HCT116 (cell line): Measurements from ENCODE around the gene LRRC53. TPM values are rescaled to one million over a fixed set of nuclear protein-coding genes. Genes with fewer than 3 reads are reported as not detected.

ENCODE experiments used
- ATAC-seq: fragments of 200-7000 bp; cut with Tn5 transposase; 2 replicates; pipeline ENCODE4 v1.9.1; 2020; ENCODE audit warnings: mild to moderate bottlenecking, moderate library complexity
- BruUV-seq: library from RNA; stranded (reverse); fragments of 400-500 nt; replicated peaks from 2 replicates; lab custom pipeline; 2021; lab: Mats Ljungman, UMichigan
- CTCF ChIA-PET: fragments of 300-600 bp; sonication (Branson Sonifier 250); formaldehyde crosslinking; loops from one replicate; lab custom pipeline; 2021; ENCODE audit warnings: antibody characterized with exemption; lab: Charles Lee
- POLR2A ChIA-PET: fragments of 300-600, 350-600 bp; sonication (Branson Sonifier 250); formaldehyde crosslinking; loops from one replicate; lab custom pipeline; 2021; ENCODE audit warnings: antibody characterized with exemption; lab: Charles Lee
- RAD21 ChIA-PET, 2 experiments: fragments of 300-600 bp; sonication (Branson Sonifier 250); formaldehyde crosslinking; loops; one replicate each; lab custom pipeline; 2023; ENCODE audit warnings: low total read pairs in 2 of 2; ENCODE audit not compliant: uncharacterized antibody in 2 of 2, unreplicated experiment in 2 of 2, low non-redundant PET in 1 of 2; lab: Charles Lee
- DNase-seq: peaks from one replicate; pipeline ENCODE4 v3.0.0-alpha.2; 2010; ENCODE audit warnings: low read depth, low spot score
- H2AFZ ChIP-seq: fragments of 200-600 bp; shearing (Covaris generic), sonication (generic); 2 replicates; pipeline ENCODE4 v1.6.1; 2017; ENCODE audit warnings: low read depth, mixed run types, mixed read lengths, antibody characterized with exemption, low read length; ENCODE audit not compliant: poor library complexity, severe bottlenecking
- H3K27ac ChIP-seq: 2 replicates; pipeline ENCODE4 v1.5.1; 2012; ENCODE audit warnings: low read depth, low read length
- H3K27me3 ChIP-seq: fragments of 200-600 bp; sonication (generic); 2 replicates; pipeline ENCODE4 v1.6.1; 2016; ENCODE audit warnings: mixed run types, low read length, mixed read lengths; ENCODE audit not compliant: insufficient read depth
- H3K36me3 ChIP-seq, 2 experiments: fragments of 200-500 bp in 1 of 2; fragments of 200-600 bp in 1 of 2; sonication (Bioruptor generic) in 1 of 2; sonication (generic) in 1 of 2; 2 replicates each; pipeline versions ENCODE4 v1.5.1 to v1.6.1; 2014 to 2016; ENCODE audit warnings: low read length in 2 of 2, inconsistent platforms in 1 of 2, mixed read lengths in 1 of 2, mixed run types in 1 of 2; ENCODE audit not compliant: insufficient read depth in 2 of 2, control insufficient read depth in 1 of 2
- H3K4me1 ChIP-seq, 2 experiments: fragments of 200-600 bp in 1 of 2; sonication (generic) in 1 of 2; 2 replicates each; pipeline versions ENCODE4 v1.5.1 to v1.6.1; 2012 to 2017; ENCODE audit warnings: low read length in 2 of 2, inconsistent platforms in 1 of 2, mild to moderate bottlenecking in 1 of 2, mixed read lengths in 1 of 2, mixed run types in 1 of 2, moderate library complexity in 1 of 2; ENCODE audit not compliant: insufficient read depth in 2 of 2, control insufficient read depth in 1 of 2
- H3K4me2 ChIP-seq: fragments of 200-600 bp; sonication (generic); 2 replicates; pipeline ENCODE4 v1.6.1; 2017; ENCODE audit warnings: mixed run types, low read length, mixed read lengths
- H3K4me3 ChIP-seq, 2 experiments: fragments of 200-600 bp in 1 of 2; sonication (generic) in 1 of 2; replicated peaks in 1 of 2; 2 replicates each; pipeline ENCODE4 v1.5.1; 2011 to 2016; ENCODE audit warnings: low read length in 2 of 2, control low read depth in 1 of 2, low read depth in 1 of 2, mild to moderate bottlenecking in 1 of 2, mixed read lengths in 1 of 2, mixed run types in 1 of 2
- H3K79me2 ChIP-seq: fragments of 200-600 bp; sonication (generic); 2 replicates; pipeline ENCODE4 v1.6.1; 2017; ENCODE audit warnings: mild to moderate bottlenecking, mixed run types, low read length, moderate library complexity, mixed read lengths; ENCODE audit not compliant: insufficient read depth
- H3K9ac ChIP-seq: fragments of 200-600 bp; sonication (generic); 2 replicates; pipeline ENCODE4 v1.6.1; 2016; ENCODE audit warnings: low read length, mixed read lengths
- H3K9me2 ChIP-seq: fragments of 200-600 bp; sonication (generic), shearing (Covaris generic); 2 replicates; pipeline ENCODE4 v1.6.1; 2017; ENCODE audit warnings: mixed run types, mild to moderate bottlenecking, moderate library complexity; ENCODE audit not compliant: insufficient read depth
- H3K9me3 ChIP-seq, 2 experiments: fragments of 200-500 bp in 1 of 2; fragments of 200-600 bp in 1 of 2; sonication (Bioruptor generic) in 1 of 2; sonication (generic) in 1 of 2; 2 replicates each; pipeline ENCODE4 v1.6.1; 2014 to 2017; ENCODE audit warnings: low read length in 2 of 2, mixed read lengths in 2 of 2, inconsistent platforms in 1 of 2, low read depth in 1 of 2, mild to moderate bottlenecking in 1 of 2, mixed run types in 1 of 2, moderate library complexity in 1 of 2; ENCODE audit not compliant: control insufficient read depth in 1 of 2, insufficient read depth in 1 of 2
- H4K20me1 ChIP-seq: fragments of 200-600 bp; sonication (generic), shearing (Covaris generic); 2 replicates; pipeline ENCODE4 v1.6.1; 2017; ENCODE audit warnings: mixed run types, mild to moderate bottlenecking, moderate library complexity; ENCODE audit not compliant: insufficient read depth
- CEBPB ChIP-seq: IDR thresholded peaks from 2 replicates; pipeline ENCODE4 v1.6.1; 2012; ENCODE audit warnings: low read depth
- EGR1 ChIP-seq: IDR thresholded peaks from 2 replicates; pipeline ENCODE4 v1.6.1; 2012; ENCODE audit warnings: low read depth
- ELF1 ChIP-seq: IDR thresholded peaks from 2 replicates; pipeline ENCODE4 v1.6.1; 2012; ENCODE audit warnings: low read depth, borderline replicate concordance
- EZH2 ChIP-seq: fragments of 200-600 bp; sonication (generic); IDR thresholded peaks from 2 replicates; pipeline ENCODE4 v1.6.1; 2017; ENCODE audit warnings: antibody characterized with exemption, mixed run types
- EZH2phosphoT487 ChIP-seq: fragments of 200-600 bp; IDR thresholded peaks from 2 replicates; pipeline ENCODE4 v1.6.1; 2018; ENCODE audit warnings: antibody characterized with exemption, borderline replicate concordance
- JUND ChIP-seq: IDR thresholded peaks from 2 replicates; pipeline ENCODE4 v1.6.1; 2012
- POLR2A ChIP-seq: IDR thresholded peaks from 2 replicates; pipeline ENCODE4 v1.7.0; 2011; ENCODE audit warnings: borderline replicate concordance; ENCODE audit not compliant: insufficient read depth, insufficient read length; ENCODE audit errors: extremely low read depth
- RAD21 ChIP-seq: IDR thresholded peaks from 2 replicates; pipeline ENCODE4 v1.6.1; 2012; ENCODE audit warnings: low read depth, mild to moderate bottlenecking
- SIN3A ChIP-seq: IDR thresholded peaks from 2 replicates; pipeline ENCODE4 v1.6.1; 2012; ENCODE audit warnings: low read depth
- SP1 ChIP-seq: IDR thresholded peaks from 2 replicates; pipeline ENCODE4 v1.6.1; 2012; ENCODE audit warnings: low read depth
- TCF7L2 ChIP-seq: IDR thresholded peaks from 2 replicates; pipeline ENCODE4 v1.7.0; 2011; ENCODE audit warnings: borderline replicate concordance, inconsistent platforms; ENCODE audit not compliant: insufficient read depth, insufficient read length; ENCODE audit errors: extremely low read depth
- ZBTB33 ChIP-seq: IDR thresholded peaks from 2 replicates; pipeline ENCODE4 v1.6.1; 2011; ENCODE audit warnings: mild to moderate bottlenecking, low read length, moderate library complexity; ENCODE audit not compliant: insufficient replicate concordance; ENCODE audit errors: extremely low read depth
- ZFX ChIP-seq: fragments of 450-650 bp; IDR thresholded peaks from 2 replicates; pipeline ENCODE4 v1.6.1; 2017
- intact Hi-C: fragments of 100-400 bp; cut with micrococcal nuclease; formaldehyde crosslinking; loops from 2 replicates; pipeline ENCODE4 v1.10.0; 2022
- total RNA-seq: library from RNA; stranded (reverse); gene quantifications from one replicate; pipeline ENCODE4 v1.2.1, GENCODE V29; 2021; ENCODE audit not compliant: unreplicated experiment
- TF ChIP-seq, protein P1 (sequence below), 3 experiments: fragments of 200-600 bp in 1 of 3; sonication (generic) in 1 of 3; IDR thresholded peaks in 2 of 3; conservative IDR thresholded peaks in 1 of 3; 2 replicates each; pipeline ENCODE4 v1.5.1; 2012 to 2017; ENCODE audit warnings: low read depth in 2 of 3, low read length in 2 of 3, antibody characterized with exemption in 1 of 3, borderline replicate concordance in 1 of 3, control low read depth in 1 of 3, mild to moderate bottlenecking in 1 of 3, mixed read lengths in 1 of 3, mixed run types in 1 of 3, moderate library complexity in 1 of 3; ENCODE audit not compliant: insufficient read depth in 1 of 3

The LRRC53 gene
- total RNA-seq, 1 experiment from 2014 or later, result not detected

DNA sequence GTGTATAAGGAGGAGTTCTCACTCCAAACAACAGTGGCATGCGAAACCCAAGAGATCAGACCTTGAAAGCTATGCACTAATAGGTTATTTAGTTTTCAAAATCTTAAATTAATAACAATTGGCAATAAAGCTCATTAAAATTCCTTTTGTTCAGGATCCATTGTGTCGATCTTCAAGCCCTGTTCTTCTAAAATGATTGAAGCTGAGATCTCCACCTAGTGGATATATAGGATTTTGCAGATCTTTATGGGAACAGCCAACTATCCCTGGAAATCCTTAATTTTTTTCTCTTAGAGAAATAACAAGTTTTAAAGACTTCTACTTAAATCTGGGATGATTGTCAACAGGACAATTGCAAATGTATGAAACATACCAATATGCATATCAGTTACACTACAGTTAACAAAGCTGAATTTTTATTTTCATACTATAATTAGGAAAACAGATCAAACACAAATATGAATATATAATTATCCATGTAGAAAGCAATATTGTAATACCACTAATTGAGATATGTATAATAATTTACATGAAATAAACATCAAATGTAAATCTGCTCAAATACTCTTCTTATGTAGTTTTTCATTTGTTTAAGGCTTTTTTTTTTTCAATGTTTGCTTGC lies 43.3 kb downstream of the LRRC53 start:
- no TSS peak for BruUV-seq
- RAD21 ChIA-PET, result no interaction called here
- no peaks in the 10 kb centered on the region for H3K9me2 ChIP-seq
- CTCF ChIA-PET, result interaction anchor here (1.1 to 1.5 kb wide), 2 partner anchors 14 to 221 kb away, joined by 4 to 5 read pairs; no protein-coding TSS in a partner anchor
- intact Hi-C loops, result loop anchor here (5.0 to 10.0 kb wide), 2 partner anchors 218 to 624 kb away; no protein-coding TSS in a partner anchor
- no peak overlapping the region for H3K4me3 ChIP-seq
- no peaks in the 10 kb centered on the region for H3K4me1 ChIP-seq
- TF ChIP-seq, protein P1, sequence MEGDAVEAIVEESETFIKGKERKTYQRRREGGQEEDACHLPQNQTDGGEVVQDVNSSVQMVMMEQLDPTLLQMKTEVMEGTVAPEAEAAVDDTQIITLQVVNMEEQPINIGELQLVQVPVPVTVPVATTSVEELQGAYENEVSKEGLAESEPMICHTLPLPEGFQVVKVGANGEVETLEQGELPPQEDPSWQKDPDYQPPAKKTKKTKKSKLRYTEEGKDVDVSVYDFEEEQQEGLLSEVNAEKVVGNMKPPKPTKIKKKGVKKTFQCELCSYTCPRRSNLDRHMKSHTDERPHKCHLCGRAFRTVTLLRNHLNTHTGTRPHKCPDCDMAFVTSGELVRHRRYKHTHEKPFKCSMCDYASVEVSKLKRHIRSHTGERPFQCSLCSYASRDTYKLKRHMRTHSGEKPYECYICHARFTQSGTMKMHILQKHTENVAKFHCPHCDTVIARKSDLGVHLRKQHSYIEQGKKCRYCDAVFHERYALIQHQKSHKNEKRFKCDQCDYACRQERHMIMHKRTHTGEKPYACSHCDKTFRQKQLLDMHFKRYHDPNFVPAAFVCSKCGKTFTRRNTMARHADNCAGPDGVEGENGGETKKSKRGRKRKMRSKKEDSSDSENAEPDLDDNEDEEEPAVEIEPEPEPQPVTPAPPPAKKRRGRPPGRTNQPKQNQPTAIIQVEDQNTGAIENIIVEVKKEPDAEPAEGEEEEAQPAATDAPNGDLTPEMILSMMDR (IDR thresholded peaks at IDR 0.05 in 2 of 3, conservative IDR thresholded peaks at IDR 0.05 in 1 of 3; ENCODE audit: borderline replicate concordance in 1 of 3, insufficient read depth in 1 of 3, low read depth in 2 of 3, low read length in 2 of 3), result peak in 2 of 3 experiments; percentile 50 to 70; a peak in 4 of 6 replicates
- TF ChIP-seq ZBTB33, result no peak
- TF ChIP-seq ZFX, result no peak
- peak; percentile 53 for TF ChIP-seq RAD21
- no peak for TF ChIP-seq SP1
- TF ChIP-seq JUND, result no peak
- TF ChIP-seq ELF1, result no peak
- no peak for TF ChIP-seq EGR1
- no peak for TF ChIP-seq CEBPB
- no peak for TF ChIP-seq SIN3A
- no peak for TF ChIP-seq EZH2phosphoT487
- TF ChIP-seq TCF7L2, result no peak
- TF ChIP-seq EZH2, result no peak
- no peak for TF ChIP-seq POLR2A
- DNase-seq (peak; percentile 18), ATAC-seq (no peak)
- peaks cover 17% of the 10 kb centered on the region for H3K27me3 ChIP-seq
- H2AFZ ChIP-seq, result no peak overlapping the region
- no peaks in the 10 kb centered on the region for H3K79me2 ChIP-seq
- H3K9ac ChIP-seq, result no peak overlapping the region
- H3K9me3 ChIP-seq, result no peaks in the 10 kb centered on the region
- no peaks in the 10 kb centered on the region for H4K20me1 ChIP-seq
- no peak overlapping the region for H3K4me2 ChIP-seq
- no peaks in the 10 kb centered on the region for H3K36me3 ChIP-seq
- H3K27ac ChIP-seq, result no peak overlapping the region
- POLR2A ChIA-PET, result no interaction called here
